ENCODE results near the gene FAM240A. TPM values are rescaled to one million over a fixed set of nuclear protein-coding genes. Genes with fewer than 3 reads are reported as not detected.
"Not testable (repeated sequence)": the region's sequence is repeated elsewhere in the genome, so short reads cannot be mapped to it uniquely, and the experiment has no call there.

Gene FAM240A
- total RNA-seq, 8 experiments from 2014 or later, result 0.28 TPM; not detected in 7

DNA sequence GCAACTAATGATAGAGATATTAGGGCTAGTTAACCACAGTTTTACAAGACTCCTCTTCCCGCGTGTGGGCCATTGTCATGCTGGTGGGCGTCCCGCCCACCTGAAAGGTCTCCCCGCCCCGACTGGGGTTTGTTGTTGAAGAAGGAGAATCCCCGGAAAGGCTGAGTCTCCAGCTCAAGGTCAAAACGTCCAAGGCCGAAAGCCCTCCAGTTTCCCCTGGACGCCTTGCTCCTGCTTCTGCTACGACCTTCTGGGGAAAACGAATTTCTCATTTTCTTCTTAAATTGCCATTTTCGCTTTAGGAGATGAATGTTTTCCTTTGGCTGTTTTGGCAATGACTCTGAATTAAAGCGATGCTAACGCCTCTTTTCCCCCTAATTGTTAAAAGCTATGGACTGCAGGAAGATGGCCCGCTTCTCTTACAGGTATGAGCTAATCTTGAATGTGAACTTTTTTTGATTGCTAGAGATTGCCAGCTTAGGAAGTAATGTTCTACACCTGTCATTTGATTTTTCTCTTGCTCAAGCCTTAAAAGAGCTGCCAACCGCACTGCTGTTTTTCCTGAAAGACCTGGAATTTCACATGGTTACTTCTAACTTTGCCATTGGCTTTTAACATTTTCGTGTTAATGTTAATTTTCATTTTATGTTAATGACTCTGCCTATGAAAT is 34.6 kb upstream of the FAM240A start:
- H3K27ac ChIP-seq; H3K4me3 ChIP-seq; H3K4me1 ChIP-seq (replicated peaks in 1 of 2); ATAC-seq (replicated peaks in 6 of 8); in situ Hi-C loops (cut with MboI; ENCODE audit: low pct_unique_long_range_greater_than_20kb in 2 of 9, low sequenced_read_pairs in 9 of 9, unreplicated experiment in 9 of 9): not testable (repeated sequence)
- WGBS, 10 experiments, result 20 to 93% (median 58%) methylated on average over 2 to 7 of the region's 18 CpGs

DNA sequence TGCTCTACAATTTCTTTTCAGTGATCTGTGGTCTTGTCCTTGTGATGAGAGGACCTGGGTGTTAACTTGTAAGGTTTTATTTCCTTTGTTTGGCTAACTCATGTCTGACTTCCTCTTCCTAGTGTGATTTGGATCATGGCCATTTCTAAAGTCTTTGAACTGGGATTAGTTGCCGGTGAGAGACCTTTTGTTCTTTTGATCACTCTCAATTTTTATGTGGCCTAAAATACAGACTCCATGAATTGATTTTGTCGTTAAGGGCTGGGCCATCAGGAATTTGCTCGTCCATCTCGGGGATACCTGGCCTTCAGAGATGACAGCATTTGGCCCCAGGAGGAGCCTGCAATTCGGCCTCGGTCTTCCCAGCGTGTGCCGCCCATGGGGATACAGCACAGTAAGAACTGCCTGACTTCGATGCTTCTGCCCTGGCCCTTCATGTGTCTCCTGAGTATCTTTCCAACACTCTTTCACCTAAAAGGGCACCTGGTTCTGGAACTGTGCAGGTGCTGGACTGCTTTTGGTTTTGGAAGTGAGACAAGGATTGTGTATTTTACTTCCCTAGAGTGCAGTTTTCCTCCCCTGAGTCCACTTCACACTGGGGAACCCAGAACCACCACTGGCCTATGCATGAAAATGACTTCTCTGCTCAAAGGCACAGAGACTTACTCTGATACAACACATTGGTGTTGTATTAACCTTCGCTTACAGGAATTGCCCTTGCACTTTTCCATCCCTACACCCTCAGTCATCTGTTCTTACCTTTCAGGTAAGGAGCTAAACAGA is 33.2 kb upstream of the FAM240A start:
- no peak overlapping the region for H3K4me3 ChIP-seq
- no peak for ATAC-seq (replicated peaks in 6 of 8)
- in situ Hi-C loops (cut with MboI; ENCODE audit: low pct_unique_long_range_greater_than_20kb in 2 of 9, low sequenced_read_pairs in 9 of 9, unreplicated experiment in 9 of 9), result no loop called here
- H3K4me1 ChIP-seq (replicated peaks in 1 of 2), result peaks cover 0 to 5% of the 10 kb centered on the region in 2 donors
- WGBS, 10 experiments, result 28 to 100% (median 42%) methylated on average over 1 to 6 of the region's 10 CpGs
- H3K27ac ChIP-seq, result no peak overlapping the region

DNA sequence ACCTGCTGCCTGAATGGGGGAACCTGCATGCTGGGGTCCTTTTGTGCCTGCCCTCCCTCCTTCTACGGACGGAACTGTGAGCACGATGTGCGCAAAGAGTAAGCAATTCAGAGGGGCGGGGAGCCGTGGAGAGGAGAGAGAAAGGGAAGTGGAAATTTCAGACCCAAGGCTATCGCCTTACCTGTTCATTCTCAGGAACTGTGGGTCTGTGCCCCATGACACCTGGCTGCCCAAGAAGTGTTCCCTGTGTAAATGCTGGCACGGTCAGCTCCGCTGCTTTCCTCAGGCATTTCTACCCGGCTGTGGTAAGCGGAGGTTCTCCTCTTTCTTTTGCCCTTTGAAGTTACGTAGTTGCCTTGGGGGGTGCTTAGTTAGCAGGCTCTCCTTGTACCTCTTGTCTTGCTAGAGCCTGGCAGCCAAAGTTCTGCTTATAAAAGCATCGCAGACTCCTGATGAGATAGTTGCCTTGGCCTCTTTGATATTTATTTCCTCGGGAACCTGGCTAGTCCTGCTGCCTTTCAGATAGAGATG is 32.5 kb upstream of the FAM240A start:
- Histone ChIP-seq H3K4me3 (no peak overlapping the region), H3K4me1 (replicated peaks in 1 of 2) (peaks cover 0 to 5% of the 10 kb centered on the region in 2 donors), H3K27ac (no peak overlapping the region)
- 39 to 84% (median 67%) methylated on average over 1 to 8 of the region's 14 CpGs; no CpG with 5 or more reads in 3 of the 10 experiments for WGBS, 10 experiments
- in situ Hi-C loops (cut with MboI; ENCODE audit: low pct_unique_long_range_greater_than_20kb in 2 of 9, low sequenced_read_pairs in 9 of 9, unreplicated experiment in 9 of 9), result no loop called here
- ATAC-seq (replicated peaks in 6 of 8), result no peak

DNA sequence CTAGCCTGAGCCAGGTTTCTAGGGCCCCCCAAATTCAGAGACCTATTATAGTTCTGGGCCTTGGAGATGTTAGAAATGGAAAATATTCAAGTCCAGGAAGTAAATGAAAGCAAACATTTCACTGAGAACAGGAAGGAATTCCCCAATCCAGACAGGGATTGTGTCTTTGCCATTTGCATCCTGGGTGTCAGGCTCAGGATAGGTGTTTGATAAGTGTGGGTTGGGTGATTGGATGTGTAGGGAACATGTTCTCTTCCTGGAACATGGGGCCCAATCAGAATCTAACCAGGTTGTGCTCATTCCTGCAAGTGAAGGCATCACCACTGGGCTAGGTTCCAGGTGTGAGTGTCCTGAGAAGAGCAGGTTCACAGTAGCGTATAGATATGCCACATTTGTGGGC is 31.6 kb upstream of the FAM240A start:
- WGBS, 10 experiments, result 100% methylated on average over 1 of the region's 1 CpG; no CpG with 5 or more reads in 9 of the 10 experiments
- Histone ChIP-seq H3K27ac (no peak overlapping the region), H3K4me3 (no peak overlapping the region)

DNA sequence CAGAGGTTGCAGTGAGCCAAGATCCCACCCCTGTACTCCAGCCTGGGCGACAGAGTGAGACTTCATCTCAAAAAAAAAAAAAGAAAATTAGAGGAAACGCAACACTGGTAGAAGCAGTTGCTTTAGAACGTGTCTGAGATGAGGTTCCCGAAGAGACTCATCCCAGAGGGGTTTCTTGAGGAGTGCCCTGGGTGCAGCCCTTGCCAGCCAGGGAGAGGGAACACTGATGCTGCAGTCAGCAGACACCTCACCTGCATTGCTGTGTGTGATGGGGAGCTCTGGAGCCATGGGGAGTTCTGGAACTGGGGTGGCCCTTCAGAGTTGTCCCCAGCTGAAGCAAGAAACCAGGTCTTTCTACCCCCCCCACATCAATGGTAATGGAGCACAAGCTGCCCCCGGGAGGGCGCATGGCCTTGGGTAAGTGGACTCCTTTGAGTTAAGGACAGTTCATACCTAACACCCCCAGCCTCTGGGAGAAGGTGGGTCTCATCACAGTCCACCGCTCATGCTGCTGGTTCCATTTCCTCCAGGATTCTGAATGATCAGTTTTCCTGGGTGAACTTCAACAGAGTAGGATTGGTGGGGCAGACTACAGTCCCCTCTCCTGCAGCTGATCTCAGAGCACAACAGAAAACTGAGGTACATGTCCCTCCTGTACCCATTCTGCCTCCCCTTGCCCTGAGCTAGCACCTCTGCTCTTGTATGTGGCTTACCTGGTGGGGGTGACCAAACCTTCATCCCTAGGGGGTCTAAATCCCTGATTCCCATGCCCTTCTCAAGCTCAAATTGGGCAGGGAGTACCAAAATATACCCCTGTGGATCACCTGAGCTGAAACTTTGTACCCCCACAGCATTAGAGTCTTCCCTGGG is 27.5 kb upstream of the FAM240A start:
- H3K27ac ChIP-seq, result no peak overlapping the region
- WGBS, 10 experiments, result 67 to 91% (median 80%) methylated on average over 3 to 5 of the region's 7 CpGs; no CpG with 5 or more reads in 5 of the 10 experiments
- peaks cover 0 to 10% of the 10 kb centered on the region in 2 donors for H3K4me1 ChIP-seq (replicated peaks in 1 of 2)
- ATAC-seq (replicated peaks in 6 of 8), result no peak
- no peak overlapping the region for H3K4me3 ChIP-seq
- in situ Hi-C loops (cut with MboI; ENCODE audit: low pct_unique_long_range_greater_than_20kb in 2 of 9, low sequenced_read_pairs in 9 of 9, unreplicated experiment in 9 of 9), result no loop called here

More for the DNA sequence above, 31.6 kb upstream of the FAM240A start:
- peaks cover 0 to 5% of the 10 kb centered on the region in 2 donors for H3K4me1 ChIP-seq (replicated peaks in 1 of 2)
- in situ Hi-C loops (cut with MboI; ENCODE audit: low pct_unique_long_range_greater_than_20kb in 2 of 9, low sequenced_read_pairs in 9 of 9, unreplicated experiment in 9 of 9), result no loop called here
- ATAC-seq (replicated peaks in 6 of 8), result no peak

DNA sequence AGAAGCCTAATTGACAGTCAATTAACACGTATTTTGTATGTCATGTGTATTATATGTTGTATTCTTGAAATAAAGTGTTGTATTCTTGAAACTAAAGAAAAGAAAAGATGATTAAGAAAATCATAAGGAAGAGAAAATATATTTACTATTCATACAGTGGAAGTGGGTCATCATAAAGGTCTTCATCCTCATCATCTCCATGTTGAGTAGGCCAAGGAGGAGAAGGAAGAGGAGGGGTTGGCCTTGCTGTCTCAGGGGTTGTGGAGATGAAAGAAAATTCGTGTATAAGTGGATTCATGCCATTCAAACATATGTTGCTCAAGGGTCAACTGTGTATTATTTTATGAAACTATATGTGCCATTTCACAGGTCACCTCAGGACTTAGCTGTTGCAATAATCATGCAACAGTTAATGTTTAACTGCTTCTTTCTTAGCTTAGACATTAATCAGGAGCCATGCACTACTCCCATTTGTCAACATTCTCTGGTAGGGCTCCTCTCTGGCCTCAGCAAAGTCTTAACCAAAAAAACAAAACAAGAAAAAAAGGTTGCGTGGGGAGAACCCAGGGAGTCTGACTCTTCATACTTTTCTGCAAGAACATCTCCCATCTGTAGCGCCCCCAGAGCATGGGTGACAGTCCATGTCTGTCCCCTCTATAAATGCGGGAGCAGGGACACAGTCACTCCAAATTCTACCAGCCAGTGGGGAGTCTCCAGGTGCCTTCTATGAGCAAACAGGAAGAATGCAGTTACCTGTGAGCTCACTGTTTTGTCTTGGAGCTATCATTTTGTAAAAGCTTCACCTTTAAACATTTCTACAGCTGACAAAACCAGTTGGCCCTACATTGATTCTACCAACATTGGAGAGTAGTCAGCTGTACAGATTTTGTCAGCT is 26.3 kb upstream of the FAM240A start:
- in situ Hi-C loops (cut with MboI; ENCODE audit: low pct_unique_long_range_greater_than_20kb in 2 of 9, low sequenced_read_pairs in 9 of 9, unreplicated experiment in 9 of 9), result no loop called here
- 43 to 88% (median 64%) methylated on average over 1 to 5 of the region's 5 CpGs for WGBS, 10 experiments
- ATAC-seq (replicated peaks in 6 of 8), result no peak
- Histone ChIP-seq H3K4me1 (replicated peaks in 1 of 2) (peaks cover 0 to 10% of the 10 kb centered on the region in 2 donors), H3K27ac (peak overlapping the region in 1 of 2 donors; percentile 25), H3K4me3 (no peak overlapping the region)

DNA sequence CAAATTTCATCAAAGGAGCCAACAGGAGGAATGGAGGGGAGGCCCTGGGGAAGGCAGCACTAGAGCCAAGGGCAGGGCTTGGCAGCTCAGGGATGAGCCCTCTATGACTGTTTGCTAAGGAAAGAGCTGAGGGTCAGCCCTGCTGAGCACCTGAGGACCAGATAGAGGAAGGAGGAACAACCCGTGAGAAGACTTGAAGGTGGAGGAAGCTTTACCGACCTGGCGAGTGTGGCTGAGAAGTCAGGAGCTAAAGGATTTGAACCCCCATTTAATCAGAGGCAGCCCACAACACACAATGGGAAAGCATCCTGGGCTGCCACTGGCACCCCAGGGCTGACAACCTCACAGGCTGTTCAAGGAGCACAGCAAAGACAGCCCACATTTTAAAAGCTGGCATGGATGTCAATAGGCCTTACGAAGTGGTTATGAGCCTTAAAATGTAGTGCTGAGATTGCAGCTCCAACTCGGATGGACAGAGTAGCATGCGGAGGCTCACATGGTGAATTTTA is 25.5 kb upstream of the FAM240A start:
- WGBS, 10 experiments, result 60 to 100% (median 84%) methylated on average over 1 to 6 of the region's 6 CpGs; no CpG with 5 or more reads in 1 of the 10 experiments
- in situ Hi-C loops (cut with MboI; ENCODE audit: low pct_unique_long_range_greater_than_20kb in 2 of 9, low sequenced_read_pairs in 9 of 9, unreplicated experiment in 9 of 9), result no loop called here
- H3K27ac ChIP-seq, result no peak overlapping the region
- peaks cover 0 to 10% of the 10 kb centered on the region in 2 donors for H3K4me1 ChIP-seq (replicated peaks in 1 of 2)
- no peak for ATAC-seq (replicated peaks in 6 of 8)
- H3K4me3 ChIP-seq, result no peak overlapping the region

DNA sequence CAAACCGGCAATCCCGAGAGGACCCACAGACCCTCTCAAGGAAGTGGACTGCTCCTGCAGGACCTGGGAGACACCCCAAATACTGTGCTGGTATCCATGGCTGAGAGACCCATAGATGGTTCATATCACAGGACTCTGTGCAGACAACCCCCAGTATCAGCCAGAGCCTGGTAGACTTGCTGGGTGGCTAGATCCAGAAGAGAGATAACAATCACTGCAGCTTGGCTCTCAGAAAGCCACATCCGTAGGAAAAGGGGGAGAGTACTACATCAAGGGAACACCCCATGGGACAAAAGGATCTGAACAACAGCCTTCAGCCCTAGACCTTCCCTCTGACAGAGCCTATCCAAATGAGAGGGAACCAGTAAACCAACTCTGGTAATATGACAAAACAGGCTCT is 25.1 kb upstream of the FAM240A start:
- no CpG with 5 or more reads among the region's 3 CpGs for WGBS, 10 experiments
- H3K27ac ChIP-seq; in situ Hi-C loops (cut with MboI; ENCODE audit: low pct_unique_long_range_greater_than_20kb in 2 of 9, low sequenced_read_pairs in 9 of 9, unreplicated experiment in 9 of 9): not testable (repeated sequence)

DNA sequence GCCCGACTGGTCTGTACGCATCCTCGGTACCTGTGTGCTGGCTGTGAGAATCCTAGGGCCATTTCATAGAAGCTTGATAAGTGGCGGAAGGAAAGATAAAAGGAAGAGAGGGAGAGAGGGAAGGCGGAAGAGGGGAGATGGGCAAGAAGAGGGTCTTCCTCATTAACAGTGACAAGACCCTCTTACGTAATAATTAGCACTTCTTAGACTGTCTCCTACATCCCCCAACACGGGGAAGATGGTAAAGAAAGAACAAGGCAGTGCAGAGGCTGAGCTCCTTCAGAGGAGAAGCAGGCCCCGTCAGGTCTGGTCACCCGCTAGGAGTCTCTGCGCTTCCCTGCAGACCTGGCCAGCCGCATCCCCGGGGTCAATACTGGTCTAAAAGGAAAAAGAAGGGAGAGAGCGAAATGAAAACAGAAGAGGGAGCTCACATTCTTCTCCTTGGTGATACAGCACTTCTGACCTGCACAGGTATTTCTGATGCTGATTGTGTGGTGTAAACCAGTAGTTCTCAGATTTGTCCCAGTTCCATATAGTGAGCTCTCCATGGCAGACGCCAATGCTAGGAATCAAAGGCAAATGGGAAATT is 19.0 kb upstream of the FAM240A start:
- no peaks in the 10 kb centered on the region for H3K4me1 ChIP-seq (replicated peaks in 1 of 2)
- ATAC-seq (replicated peaks in 6 of 8), result no peak
- 17 to 100% (median 86%) methylated on average over 1 to 13 of the region's 14 CpGs; no CpG with 5 or more reads in 2 of the 10 experiments for WGBS, 10 experiments
- in situ Hi-C loops (cut with MboI; ENCODE audit: low pct_unique_long_range_greater_than_20kb in 2 of 9, low sequenced_read_pairs in 9 of 9, unreplicated experiment in 9 of 9), result no loop called here
- H3K27ac ChIP-seq, result no peak overlapping the region
- no peak overlapping the region for H3K4me3 ChIP-seq

More for the DNA sequence above, 25.1 kb upstream of the FAM240A start:
- ATAC-seq (replicated peaks in 6 of 8); H3K4me1 ChIP-seq (replicated peaks in 1 of 2); H3K4me3 ChIP-seq: not testable (repeated sequence)

DNA sequence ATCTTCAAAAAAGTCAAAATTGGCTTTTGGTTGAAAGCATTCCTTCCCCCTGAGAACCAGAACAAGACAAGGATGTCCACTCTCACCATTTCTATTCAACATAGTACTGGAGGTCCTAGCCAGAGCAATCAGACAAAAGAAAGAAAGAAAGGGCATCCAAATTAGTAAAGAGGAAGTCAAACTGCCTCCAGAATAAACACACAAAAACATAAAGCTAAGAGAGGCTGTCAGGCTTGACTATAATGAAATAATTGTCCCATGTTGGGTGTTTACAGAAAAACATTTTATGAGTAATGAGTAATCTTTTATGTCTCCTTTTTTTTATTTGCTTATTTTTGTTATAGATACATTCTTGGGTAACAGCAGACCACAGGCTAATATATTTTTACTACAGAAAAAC is 18.3 kb upstream of the FAM240A start:
- Histone ChIP-seq H3K4me1 (replicated peaks in 1 of 2) (peaks cover 0 to 1% of the 10 kb centered on the region in 2 donors), H3K27ac (no peak overlapping the region), H3K4me3 (no peak overlapping the region)
- no peak for ATAC-seq (replicated peaks in 6 of 8)
- in situ Hi-C loops (cut with MboI; ENCODE audit: low pct_unique_long_range_greater_than_20kb in 2 of 9, low sequenced_read_pairs in 9 of 9, unreplicated experiment in 9 of 9), result no loop called here

DNA sequence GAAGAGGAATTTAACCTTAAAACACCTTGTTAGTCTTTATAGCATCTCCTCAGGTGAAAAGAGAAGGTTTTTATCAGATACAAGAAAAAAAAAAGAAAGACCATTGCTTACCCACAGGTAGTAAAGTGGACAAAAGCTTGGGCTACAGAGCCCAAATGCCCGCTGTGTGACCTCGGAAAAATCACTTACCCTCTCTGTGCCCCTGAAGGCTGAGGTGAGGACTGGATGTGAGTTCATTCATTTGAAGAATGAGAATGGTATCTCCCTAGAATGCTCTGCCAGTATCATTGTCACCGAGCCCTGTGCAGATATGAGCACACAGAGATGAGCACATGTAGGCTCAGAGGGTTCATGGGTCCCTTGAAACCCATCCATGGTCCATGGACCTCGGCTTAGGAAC is 17.6 kb upstream of the FAM240A start:
- 89 to 100% (median 100%) methylated on average over 1 to 4 of the region's 4 CpGs; no CpG with 5 or more reads in 4 of the 10 experiments for WGBS, 10 experiments
- in situ Hi-C loops (cut with MboI; ENCODE audit: low pct_unique_long_range_greater_than_20kb in 2 of 9, low sequenced_read_pairs in 9 of 9, unreplicated experiment in 9 of 9), result no loop called here
- no peak for ATAC-seq (replicated peaks in 6 of 8)
- H3K27ac ChIP-seq, result no peak overlapping the region
- no peak overlapping the region for H3K4me3 ChIP-seq
- peaks cover 6 to 7% of the 10 kb centered on the region in 2 donors for H3K4me1 ChIP-seq (replicated peaks in 1 of 2)
